A549 (cell line): ENCODE measurements around the gene DNM3.

Source experiments
- CBX8 ChIP-seq: fragments of 200-600 bp; sonication (generic); IDR thresholded peaks from 2 replicates; pipeline ENCODE4 v1.6.1; 2016
- CHD2 ChIP-seq: fragments of 150-350 bp; IDR thresholded peaks from 2 replicates; pipeline ENCODE4 v1.6.1; 2014; ENCODE audit warnings: low read length; ENCODE audit not compliant: partially characterized antibody
- JUNB ChIP-seq: fragments of >200 bp; sonication (Bioruptor Twin); formaldehyde crosslinking; IDR thresholded peaks from 2 replicates; pipeline ENCODE4 v1.6.1; 2016
- TF ChIP-seq, protein P1 (sequence below): fragments of >200 bp; sonication (Bioruptor Twin); formaldehyde crosslinking; IDR thresholded peaks from 3 replicates; pipeline ENCODE4 v1.5.1; 2016

DNA sequence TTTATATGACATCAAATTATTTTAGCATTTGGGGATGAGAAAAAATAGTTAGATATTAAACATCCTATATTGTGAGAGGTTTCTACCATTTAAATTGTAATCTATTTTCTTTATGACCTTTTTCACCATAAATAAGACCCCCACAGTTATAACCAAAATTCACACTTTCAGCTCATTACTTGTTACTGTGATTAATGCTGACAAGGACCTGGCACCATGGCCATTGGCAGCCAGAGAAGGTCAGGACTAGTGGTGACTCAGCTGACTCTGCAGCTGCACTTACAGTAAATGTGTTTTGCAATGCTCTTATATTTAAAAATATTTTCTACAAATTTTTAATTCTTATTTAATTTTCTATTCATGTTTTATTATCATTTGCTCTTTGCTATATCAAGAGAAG, 445.9 kb downstream of the DNM3 start:
- TF ChIP-seq CHD2 (no peak), CBX8 (no peak), JUNB (no peak)
- TF ChIP-seq, protein P1, sequence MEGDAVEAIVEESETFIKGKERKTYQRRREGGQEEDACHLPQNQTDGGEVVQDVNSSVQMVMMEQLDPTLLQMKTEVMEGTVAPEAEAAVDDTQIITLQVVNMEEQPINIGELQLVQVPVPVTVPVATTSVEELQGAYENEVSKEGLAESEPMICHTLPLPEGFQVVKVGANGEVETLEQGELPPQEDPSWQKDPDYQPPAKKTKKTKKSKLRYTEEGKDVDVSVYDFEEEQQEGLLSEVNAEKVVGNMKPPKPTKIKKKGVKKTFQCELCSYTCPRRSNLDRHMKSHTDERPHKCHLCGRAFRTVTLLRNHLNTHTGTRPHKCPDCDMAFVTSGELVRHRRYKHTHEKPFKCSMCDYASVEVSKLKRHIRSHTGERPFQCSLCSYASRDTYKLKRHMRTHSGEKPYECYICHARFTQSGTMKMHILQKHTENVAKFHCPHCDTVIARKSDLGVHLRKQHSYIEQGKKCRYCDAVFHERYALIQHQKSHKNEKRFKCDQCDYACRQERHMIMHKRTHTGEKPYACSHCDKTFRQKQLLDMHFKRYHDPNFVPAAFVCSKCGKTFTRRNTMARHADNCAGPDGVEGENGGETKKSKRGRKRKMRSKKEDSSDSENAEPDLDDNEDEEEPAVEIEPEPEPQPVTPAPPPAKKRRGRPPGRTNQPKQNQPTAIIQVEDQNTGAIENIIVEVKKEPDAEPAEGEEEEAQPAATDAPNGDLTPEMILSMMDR, result no peak
